LNCaP clone FGC (cell line): Measurements from ENCODE around the gene GLB1L3.

Source experiments
- DNase-seq: peaks from one replicate; pipeline ENCODE4 v3.0.0-alpha.2; 2011; ENCODE audit warnings: low read depth
- H3K4me3 ChIP-seq: 2 replicates; pipeline ENCODE4 v1.5.1; 2011; ENCODE audit warnings: mild to moderate bottlenecking, low read depth, low read length, control low read depth
- CTCF ChIP-seq: IDR thresholded peaks from 2 replicates; pipeline ENCODE4 v1.5.1; 2012; ENCODE audit warnings: mild to moderate bottlenecking; ENCODE audit not compliant: control insufficient read depth, insufficient read depth; ENCODE audit errors: extremely low read depth

The GLB1L3 gene

GRCh38 chr11:134258577-134258976 lies 17.6 kb upstream of the GLB1L3 start:
- no peak for TF ChIP-seq CTCF
- no peak overlapping the region for H3K4me3 ChIP-seq
- peak; percentile 77 for DNase-seq

GRCh38 chr11:134260503-134260902 lies 15.7 kb upstream of the GLB1L3 start:
- H3K4me3 ChIP-seq = no peak overlapping the region
- no peak for TF ChIP-seq CTCF
- DNase-seq = no peak

- TF ChIP-seq CTCF = no peak
- H3K4me3 ChIP-seq = no peak overlapping the region
- DNase-seq = no peak
Observed at GRCh38 chr11:134260983-134261382, 15.2 kb upstream of the GLB1L3 start.

GRCh38 chr11:134261626-134262488 lies 14.3 kb upstream of the GLB1L3 start:
- no peak overlapping the region for H3K4me3 ChIP-seq
- TF ChIP-seq CTCF = peak; percentile 92
- DNase-seq = no peak

GRCh38 chr11:134264966-134265764 lies 11.0 kb upstream of the GLB1L3 start:
- TF ChIP-seq CTCF = no peak
- no peak overlapping the region for H3K4me3 ChIP-seq
- DNase-seq = no peak

- TF ChIP-seq CTCF = no peak
- no peak overlapping the region for H3K4me3 ChIP-seq
- no peak for DNase-seq
Observed at GRCh38 chr11:134266440-134266839, 9.7 kb upstream of the GLB1L3 start.
